ENCODE measurements around the gene AKNA. TPM values are rescaled to one million over a fixed set of nuclear protein-coding genes. Genes with fewer than 3 reads are reported as not detected.

Gene AKNA
- total and polyA plus RNA-seq, 2 of the 8 experiments (the other 6 are each of a cell fraction or from before 2014, with no cell fraction given), result 21.0 to 27.4 TPM

- no peak for TF ChIP-seq SIX5 (IDR thresholded peaks at IDR 0.05; ENCODE audit: low read depth, low read length)
- no peak for TF ChIP-seq PHF8 (conservative IDR thresholded peaks at IDR 0.05; ENCODE audit: low read depth, low read length)
- no peak for TF ChIP-seq BCL11A (IDR thresholded peaks at IDR 0.05; ENCODE audit: low read depth in 2 of 2, low read length in 2 of 2)
- no peak for TF ChIP-seq YY1 (IDR thresholded peaks at IDR 0.05; ENCODE audit: low read depth, low read length)
- no peak for TF ChIP-seq CTCF (IDR thresholded peaks at IDR 0.05; ENCODE audit: control extremely low read depth in 1 of 3, insufficient read depth in 1 of 3, low read depth in 1 of 3, low read length in 3 of 3)
- no peak for TF ChIP-seq KDM5A (IDR thresholded peaks at IDR 0.05; ENCODE audit: low read length)
These were observed 26.2 kb downstream of the AKNA start (continued) for GRCh38 chr9:114361542-114361941.
